Transverse colon (tissue), 4 donors: ENCODE measurements around the gene ABCA4. TPM values are rescaled to one million over a fixed set of nuclear protein-coding genes. Genes with fewer than 3 reads are reported as not detected.

Source experiments
- DNase-seq: peaks from one replicate; pipeline ENCODE4 v3.0.0-alpha.2; 2019
- H3K27ac ChIP-seq, 4 donors: fragments of 200-600 bp; sonication (generic); 2 replicates each; pipeline ENCODE4 v1.5.1; 2016 to 2018; ENCODE audit warnings: inconsistent platforms in 4 of 4
- H3K27me3 ChIP-seq: fragments of 200-600 bp; sonication (generic); 2 replicates; pipeline ENCODE4 v1.5.1; 2017; ENCODE audit warnings: inconsistent platforms
- H3K36me3 ChIP-seq, 4 donors: fragments of 200-600 bp; sonication (generic); 2 replicates each; pipeline ENCODE4 v1.5.1; 2017 to 2019; ENCODE audit warnings: inconsistent platforms in 4 of 4
- H3K4me1 ChIP-seq, 4 donors: fragments of 200-600 bp; sonication (generic); 2 replicates each; pipeline ENCODE4 v1.5.1; 2017 to 2020; ENCODE audit warnings: inconsistent platforms in 4 of 4
- H3K4me3 ChIP-seq, 4 donors: fragments of 200-600 bp; sonication (generic); 1 replicate in 1 of 4; 2 replicates in 3 of 4; pipeline versions ENCODE4 v1.5.1 to v1.6.1; 2017 to 2019; ENCODE audit warnings: inconsistent platforms in 4 of 4
- H3K9me3 ChIP-seq, 2 donors: fragments of 200-600 bp; sonication (generic); 2 replicates each; pipeline ENCODE4 v1.5.1; 2017 to 2019; ENCODE audit warnings: inconsistent platforms in 2 of 2
- EP300 ChIP-seq: sonication (generic); formaldehyde crosslinking; IDR thresholded peaks from one replicate; pipeline ENCODE4 v1.6.1; 2017; ENCODE audit warnings: antibody characterized with exemption, low read depth
- POLR2A ChIP-seq: fragments of 450-650 bp; IDR thresholded peaks from one replicate; pipeline ENCODE4 v1.6.1; 2016; ENCODE audit warnings: antibody characterized with exemption, mild to moderate bottlenecking, moderate library complexity
- POLR2AphosphoS5 ChIP-seq, 3 donors: sonication (generic); formaldehyde crosslinking; IDR thresholded peaks; one replicate each; pipeline ENCODE4 v1.6.1; 2016; ENCODE audit warnings: antibody characterized with exemption in 3 of 3
- WGBS, 2 donors: methylation state at CpG; one replicate each; pipeline ENCODE4 v1.1.5; 2018; ENCODE audit warnings: low coverage in 1 of 2; 5-methylcytosine and 5-hydroxymethylcytosine counted together
- in situ Hi-C, 4 donors: fragments of 200-750 bp; cut with MboI; loops; one replicate each; pipeline versions ENCODE4 v1.15.0 to v1.15.1; 2017; ENCODE audit warnings: low sequenced_read_pairs in 3 of 4, low pct_ligation_motif_present in 1 of 4, low pct_unique_long_range_greater_than_20kb in 1 of 4
- intact Hi-C: fragments of 100-400 bp; cut with DNase I; formaldehyde crosslinking; loops from one replicate; pipeline ENCODE4 v1.15.1; 2023; ENCODE audit warnings: low total_unique reads
- total RNA-seq, 4 donors: library from RNA; depleted of rRNA; stranded (reverse); fragments of >200 nt; gene quantifications; one replicate each; pipeline ENCODE4 v1.1.0, GENCODE V29; 2016
- TF ChIP-seq, protein P1 (sequence below), 5 experiments: fragments of 200-600 bp in 3 of 5; fragments of 450-650 bp in 2 of 5; sonication (generic) in 3 of 5; IDR thresholded peaks; 1 replicate in 2 of 5; 2 replicates in 3 of 5; pipeline ENCODE4 v1.5.1; 2016 to 2017; ENCODE audit warnings: antibody characterized with exemption in 5 of 5, inconsistent platforms in 3 of 5, mild to moderate bottlenecking in 2 of 5, moderate library complexity in 1 of 5

Gene ABCA4
- total RNA-seq, 4 donors from 2014 or later, result 0.16 to 0.55 TPM; not detected in 2

DNA sequence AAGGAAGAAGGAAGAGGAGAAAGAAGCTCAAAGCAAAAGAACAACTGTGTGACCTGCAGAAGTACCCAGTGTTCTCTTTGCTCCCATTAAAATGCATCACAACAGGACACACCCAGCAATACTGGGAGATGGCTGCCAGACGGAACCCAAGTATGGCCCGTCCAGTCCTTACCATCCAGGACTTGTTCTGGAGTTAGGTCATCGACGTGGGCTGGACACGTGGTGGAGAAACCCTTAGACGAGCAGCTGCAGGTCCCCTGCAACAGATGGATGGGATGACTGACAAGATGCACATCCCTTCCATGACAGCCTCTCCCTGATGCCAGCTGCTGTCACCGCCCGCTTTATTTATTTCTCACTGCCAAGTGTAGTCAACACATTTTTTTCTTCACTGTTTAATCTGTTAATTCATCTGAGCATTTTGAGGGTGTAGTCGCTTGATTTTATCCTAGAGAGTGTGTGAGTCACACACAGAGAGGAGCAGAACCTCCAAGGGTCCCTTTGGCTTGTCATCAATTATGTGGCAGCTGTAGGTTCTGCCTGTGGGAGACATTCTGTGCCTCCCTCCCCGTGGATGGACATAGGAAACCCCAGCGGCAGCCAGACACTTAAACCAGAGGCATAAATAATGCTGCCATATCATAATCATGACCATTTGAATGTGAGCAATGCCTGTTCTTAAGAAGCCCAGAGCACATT, 80.9 kb downstream of the ABCA4 start:
- DNase-seq, result no peak
- Histone ChIP-seq H3K4me1 (peaks cover 0 to 15% (median 4%) of the 10 kb centered on the region in 4 donors), H3K36me3 (no peaks in the 10 kb centered on the region), H3K27ac (peak overlapping the region in 1 of 4 donors; percentile 9), H3K27me3 (peaks cover 12% of the 10 kb centered on the region), H3K4me3 (no peak overlapping the region), H3K9me3 (no peaks in the 10 kb centered on the region)
- TF ChIP-seq, protein P1, sequence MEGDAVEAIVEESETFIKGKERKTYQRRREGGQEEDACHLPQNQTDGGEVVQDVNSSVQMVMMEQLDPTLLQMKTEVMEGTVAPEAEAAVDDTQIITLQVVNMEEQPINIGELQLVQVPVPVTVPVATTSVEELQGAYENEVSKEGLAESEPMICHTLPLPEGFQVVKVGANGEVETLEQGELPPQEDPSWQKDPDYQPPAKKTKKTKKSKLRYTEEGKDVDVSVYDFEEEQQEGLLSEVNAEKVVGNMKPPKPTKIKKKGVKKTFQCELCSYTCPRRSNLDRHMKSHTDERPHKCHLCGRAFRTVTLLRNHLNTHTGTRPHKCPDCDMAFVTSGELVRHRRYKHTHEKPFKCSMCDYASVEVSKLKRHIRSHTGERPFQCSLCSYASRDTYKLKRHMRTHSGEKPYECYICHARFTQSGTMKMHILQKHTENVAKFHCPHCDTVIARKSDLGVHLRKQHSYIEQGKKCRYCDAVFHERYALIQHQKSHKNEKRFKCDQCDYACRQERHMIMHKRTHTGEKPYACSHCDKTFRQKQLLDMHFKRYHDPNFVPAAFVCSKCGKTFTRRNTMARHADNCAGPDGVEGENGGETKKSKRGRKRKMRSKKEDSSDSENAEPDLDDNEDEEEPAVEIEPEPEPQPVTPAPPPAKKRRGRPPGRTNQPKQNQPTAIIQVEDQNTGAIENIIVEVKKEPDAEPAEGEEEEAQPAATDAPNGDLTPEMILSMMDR (IDR thresholded peaks at IDR 0.05), result peak in 1 of 5 experiments; percentile 29
- TF ChIP-seq EP300, result no peak
- in situ Hi-C loops, result loop anchor here in 1 of 4 donors (25.0 kb wide), 1 partner anchor 422 kb away; no protein-coding TSS in a partner anchor
- 52 to 78% methylated on average over 3 to 11 of the region's 11 CpGs for WGBS, 2 donors
- intact Hi-C loops, result loop anchor here (5.0 to 10.0 kb wide), 2 partner anchors 205 to 297 kb away; no protein-coding TSS in a partner anchor

DNA sequence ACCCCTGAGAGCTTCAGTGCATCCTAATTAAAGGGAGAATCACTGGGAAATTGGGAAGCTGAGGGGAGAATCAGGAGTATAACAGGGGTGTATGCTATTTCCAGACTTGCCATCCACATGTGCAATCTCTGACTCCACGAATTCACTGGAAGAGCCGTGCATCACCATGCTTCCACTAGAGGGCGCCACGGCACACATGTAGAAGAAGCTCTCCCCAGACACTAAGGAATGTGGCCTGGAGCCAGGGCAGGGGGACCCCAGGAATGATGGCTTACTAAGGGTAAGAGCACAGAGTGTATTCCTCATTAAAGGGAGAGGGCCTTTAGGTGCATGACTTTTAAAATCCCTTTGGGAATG, 81.5 kb downstream of the ABCA4 start:
- H3K27me3 ChIP-seq, result peaks cover 12% of the 10 kb centered on the region
- no peak overlapping the region for H3K27ac ChIP-seq
- TF ChIP-seq POLR2AphosphoS5 (IDR thresholded peaks at IDR 0.05), result no peak
- TF ChIP-seq, protein P1 (IDR thresholded peaks at IDR 0.05), result peak; percentile 60 to 84 (median 79)
- WGBS, 2 donors, result 0 to 5% methylated on average over 3 to 4 of the region's 4 CpGs
- peak; percentile 67 for DNase-seq
- peaks cover 0 to 15% (median 4%) of the 10 kb centered on the region in 4 donors for H3K4me1 ChIP-seq
- no peaks in the 10 kb centered on the region for H3K36me3 ChIP-seq
- H3K9me3 ChIP-seq, result no peaks in the 10 kb centered on the region
- in situ Hi-C loops, result loop anchor here in 1 of 4 donors (25.0 kb wide), 1 partner anchor 423 kb away; no protein-coding TSS in a partner anchor
- intact Hi-C loops, result no loop called here
- H3K4me3 ChIP-seq, result no peak overlapping the region

DNA sequence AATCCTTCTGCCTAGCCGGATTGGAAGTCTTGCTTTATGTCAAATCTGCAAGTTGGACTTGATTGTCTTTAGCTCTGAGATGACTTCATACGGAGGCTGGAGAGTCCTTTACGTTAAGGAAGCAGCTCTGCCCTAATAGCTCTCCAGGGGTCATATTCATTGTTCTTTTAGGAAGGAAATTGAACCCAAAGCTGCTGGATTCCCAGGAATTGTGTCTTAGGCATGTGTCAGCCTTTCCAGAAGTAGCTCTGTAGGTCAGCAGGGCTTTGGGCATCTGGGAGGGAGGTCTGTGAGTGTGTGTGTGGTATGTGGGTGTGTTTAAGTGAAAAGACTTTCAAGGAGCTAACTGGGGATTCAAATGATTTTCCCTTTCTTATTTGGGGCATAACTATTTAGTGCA, 82.4 kb downstream of the ABCA4 start:
- H3K27ac ChIP-seq, result no peak overlapping the region
- in situ Hi-C loops, result loop anchor here in 1 of 4 donors (25.0 kb wide), 1 partner anchor 424 kb away; no protein-coding TSS in a partner anchor

More for the DNA sequence above, 82.4 kb downstream of the ABCA4 start:
- no peaks in the 10 kb centered on the region for H3K9me3 ChIP-seq
- H3K27me3 ChIP-seq, result peaks cover 12% of the 10 kb centered on the region
- H3K36me3 ChIP-seq, result no peaks in the 10 kb centered on the region
- no peak for DNase-seq
- peaks cover 0 to 10% (median 0%) of the 10 kb centered on the region in 4 donors for H3K4me1 ChIP-seq
- WGBS, 2 donors, result 57% methylated on average over 3 of the region's 3 CpGs; no CpG with 5 or more reads in 1 of the 2 donors
- TF ChIP-seq POLR2AphosphoS5 (IDR thresholded peaks at IDR 0.05), result no peak
- TF ChIP-seq POLR2A, result no peak
- TF ChIP-seq, protein P1 (IDR thresholded peaks at IDR 0.05), result no peak
- TF ChIP-seq EP300, result no peak
- intact Hi-C loops, result no loop called here
- no peak overlapping the region for H3K4me3 ChIP-seq
